ENCODE data around the gene IL10RB.
"Not testable (repeated sequence)": the region's sequence is repeated elsewhere in the genome, so short reads cannot be mapped to it uniquely, and the experiment has no call there.

The IL10RB gene

GRCh38 chr21:33266050-33266788 is at the start of gene IL10RB:
IL10RB (plus strand) TSS chr21:33266367; CDS start chr21:33266466, 99 bp downstream.
- peak; percentile 33 to 62 for DNase-seq (ENCODE audit: low read depth in 2 of 2)

- no peak for DNase-seq (ENCODE audit: low read depth in 2 of 2)
Measured at GRCh38 chr21:33217138-33217520, 49.0 kb upstream of the IL10RB start.

GRCh38 chr21:33219300-33219699 is 46.9 kb upstream of the IL10RB start:
- DNase-seq (ENCODE audit: low read depth in 2 of 2) = no peak

GRCh38 chr21:33219954-33220353 is 46.2 kb upstream of the IL10RB start:
- DNase-seq (ENCODE audit: low read depth in 2 of 2) = no peak

GRCh38 chr21:33225376-33225775 is 40.8 kb upstream of the IL10RB start:
- DNase-seq (ENCODE audit: low read depth in 2 of 2) = not testable (repeated sequence)

- DNase-seq (ENCODE audit: low read depth in 2 of 2) = no peak
Measured at GRCh38 chr21:33228455-33228854, 37.7 kb upstream of the IL10RB start.

GRCh38 chr21:33229099-33229783 is 36.9 kb upstream of the IL10RB start:
- no peak for DNase-seq (ENCODE audit: low read depth in 2 of 2)

- DNase-seq (ENCODE audit: low read depth in 2 of 2) = peak; percentile 56 to 60
Measured at GRCh38 chr21:33229784-33230544, 36.2 kb upstream of the IL10RB start, which contains the start of gene IFNAR2. IFNAR2 (plus strand) TSS chr21:33229938; CDS start chr21:33241923, 11,985 bp downstream.

- DNase-seq (ENCODE audit: low read depth in 2 of 2) = no peak
Measured at GRCh38 chr21:33230545-33231324, 35.4 kb upstream of the IL10RB start.

- DNase-seq (ENCODE audit: low read depth in 2 of 2) = no peak
Measured at GRCh38 chr21:33231526-33231925, 34.6 kb upstream of the IL10RB start.

GRCh38 chr21:33232291-33233034 is 33.7 kb upstream of the IL10RB start:
- DNase-seq (ENCODE audit: low read depth in 2 of 2) = no peak

GRCh38 chr21:33234635-33235520 is 31.3 kb upstream of the IL10RB start:
- no peak for DNase-seq (ENCODE audit: low read depth in 2 of 2)

- no peak for DNase-seq (ENCODE audit: low read depth in 2 of 2)
Measured at GRCh38 chr21:33236013-33236686, 30.0 kb upstream of the IL10RB start.

- DNase-seq (ENCODE audit: low read depth in 2 of 2) = no peak
Measured at GRCh38 chr21:33236766-33237165, 29.4 kb upstream of the IL10RB start.

- no peak for DNase-seq (ENCODE audit: low read depth in 2 of 2)
Measured at GRCh38 chr21:33237486-33237885, 28.7 kb upstream of the IL10RB start.

GRCh38 chr21:33238146-33238545 is 28.0 kb upstream of the IL10RB start:
- no peak for DNase-seq (ENCODE audit: low read depth in 2 of 2)

- DNase-seq (ENCODE audit: low read depth in 2 of 2) = no peak
Measured at GRCh38 chr21:33238565-33239255, 27.5 kb upstream of the IL10RB start.

GRCh38 chr21:33239559-33240127 is 26.5 kb upstream of the IL10RB start:
- not testable (repeated sequence) for DNase-seq (ENCODE audit: low read depth in 2 of 2)

Data from stimulated activated CD8-positive, alpha-beta memory T cell treated with anti-CD3 and anti-CD28 coated beads, Interleukin-2, amount 100 ng/mL, for 1 hour (primary cell).